Activated CD4-positive, alpha-beta T cell treated with anti-CD3 and anti-CD28 coated beads for 36 hours (primary cell): ENCODE results near the gene COA7. TPM values are rescaled to one million over a fixed set of nuclear protein-coding genes. Genes with fewer than 3 reads are reported as not detected.
A peak's percentile ranks its signal among the peaks of the same experiment; 100 is the strongest.

Experiments
- ATAC-seq: fragments of 200-7000 bp; cut with Tn5 transposase; one replicate; pipeline ENCODE4 v1.10.0; 2021; ENCODE audit warnings: mild to moderate bottlenecking, moderate library complexity
- CTCF ChIA-PET: fragments of 350-600 bp; sonication (Branson Sonifier 250); formaldehyde crosslinking; loops from one replicate; lab custom pipeline; 2021; ENCODE audit warnings: antibody characterized with exemption; lab: Charles Lee
- POLR2A ChIA-PET: fragments of 350-600 bp; sonication (Branson Sonifier 250); formaldehyde crosslinking; loops from one replicate; lab custom pipeline; 2021; ENCODE audit warnings: antibody characterized with exemption, inconsistent platforms; lab: Charles Lee
- DNase-seq: peaks from one replicate; pipeline ENCODE4 v3.0.0-alpha.2; 2020
- H3K27ac Mint-ChIP-seq: one replicate; pipeline ENCODE4 v1.8.0; 2021; ENCODE audit warnings: mixed read lengths
- H3K27me3 Mint-ChIP-seq: one replicate; pipeline ENCODE4 v1.8.0; 2021; ENCODE audit warnings: mixed read lengths
- H3K36me3 Mint-ChIP-seq: one replicate; pipeline ENCODE4 v1.8.0; 2021; ENCODE audit warnings: low read depth, mixed read lengths
- H3K4me1 Mint-ChIP-seq: one replicate; pipeline ENCODE4 v1.8.0; 2021; ENCODE audit warnings: mixed read lengths
- H3K4me3 Mint-ChIP-seq: one replicate; pipeline ENCODE4 v1.8.0; 2021; ENCODE audit warnings: mild to moderate bottlenecking, moderate library complexity, mixed read lengths
- H3K9me3 Mint-ChIP-seq: one replicate; pipeline ENCODE4 v1.8.0; 2021; ENCODE audit warnings: low read depth, mixed read lengths
- intact Hi-C, 2 experiments: fragments of 100-400 bp; cut with DNase I in 1 of 2; cut with micrococcal nuclease in 1 of 2; formaldehyde crosslinking; loops; one replicate each; pipeline versions ENCODE4 v1.14.2 to v1.15.1; 2022 to 2024; cut with DNase I, micrococcal nuclease
- total RNA-seq, 2 experiments: library from RNA; stranded (reverse); gene quantifications; one replicate each; pipeline ENCODE4 v1.2.3, GENCODE V29; 2021

The COA7 gene
- total RNA-seq, 2 experiments from 2014 or later: 11.0 to 17.2 TPM

DNA sequence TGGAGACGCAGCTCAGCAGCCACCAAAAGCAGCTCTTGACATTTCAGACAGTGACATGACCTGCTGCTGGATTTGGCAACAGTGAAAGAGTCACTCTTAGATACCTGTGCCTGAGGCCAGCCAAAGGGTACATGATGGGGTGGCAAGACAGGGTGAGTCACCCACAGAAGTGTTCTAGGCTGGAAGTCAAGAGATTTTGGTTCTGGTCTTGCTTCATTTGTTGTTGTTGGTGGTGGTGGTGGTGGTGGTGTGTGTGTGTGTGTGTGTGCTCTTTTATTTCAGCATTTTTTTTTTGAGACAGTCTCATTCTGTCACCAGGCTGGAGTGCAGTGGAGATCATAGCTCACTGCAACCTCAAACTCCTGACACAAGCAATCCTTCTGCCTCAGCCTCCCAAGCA, 39.4 kb downstream of the COA7 start:
- ChIA-PET POLR2A (interaction anchor here (0.7 to 1.0 kb wide), 2 partner anchors 20 to 905 kb away, joined by 3 to 4 read pairs; no protein-coding TSS in a partner anchor), CTCF (interaction anchor here (0.7 to 1.9 kb wide), 4 partner anchors 25 to 254 kb away, joined by 3 to 6 read pairs (median 4); no protein-coding TSS in a partner anchor)
- Mint-ChIP-seq H3K36me3 (peaks cover 13% of the 10 kb centered on the region), H3K27ac (peak overlapping the region; percentile 91), H3K9me3 (no peaks in the 10 kb centered on the region), H3K4me1 (peaks cover 21% of the 10 kb centered on the region), H3K27me3 (no peaks in the 10 kb centered on the region), H3K4me3 (no peak overlapping the region)
- intact Hi-C loops: loop anchor here (1.0 to 2.0 kb wide), 3 partner anchors 21 to 254 kb away; partner anchors contain the start of genes ORC1 (in 1 of the 2), PRPF38A (in 1 of the 2) and TUT4 (in 1 of the 2)
- DNase-seq (peak; percentile 62), ATAC-seq (peak; percentile 82)

DNA sequence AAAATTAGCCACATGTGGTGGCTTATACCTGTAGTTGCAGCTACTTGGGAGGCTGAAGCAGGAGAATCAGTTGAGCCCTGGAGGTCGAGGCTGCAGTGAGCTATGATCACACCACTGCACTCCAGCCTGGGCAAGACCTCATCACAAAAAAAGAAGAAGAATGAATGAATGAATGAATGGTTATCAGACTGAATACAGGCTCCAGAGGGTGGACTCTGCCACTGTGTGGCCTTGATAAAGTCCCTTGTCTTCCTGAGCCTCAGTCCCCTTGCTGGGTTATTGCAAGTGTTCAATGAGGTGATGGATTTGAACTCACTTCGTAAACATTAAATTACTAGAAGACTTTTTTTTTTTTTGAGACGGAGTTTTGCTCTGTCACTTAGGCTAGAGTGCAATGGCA, 40.4 kb downstream of the COA7 start:
- Mint-ChIP-seq H3K4me3 (no peak overlapping the region), H3K36me3 (peaks cover 15% of the 10 kb centered on the region), H3K27ac (no peak overlapping the region), H3K27me3 (no peaks in the 10 kb centered on the region), H3K4me1 (peaks cover 21% of the 10 kb centered on the region), H3K9me3 (no peaks in the 10 kb centered on the region)
- ChIA-PET CTCF (no interaction called here), POLR2A (no interaction called here)
- intact Hi-C loops: loop anchor here in 1 of 2 experiments (2.0 kb wide), 2 partner anchors 105 to 253 kb away; partner anchors contain the start of genes ORC1, PRPF38A and TUT4
- ATAC-seq (no peak), DNase-seq (no peak)

DNA sequence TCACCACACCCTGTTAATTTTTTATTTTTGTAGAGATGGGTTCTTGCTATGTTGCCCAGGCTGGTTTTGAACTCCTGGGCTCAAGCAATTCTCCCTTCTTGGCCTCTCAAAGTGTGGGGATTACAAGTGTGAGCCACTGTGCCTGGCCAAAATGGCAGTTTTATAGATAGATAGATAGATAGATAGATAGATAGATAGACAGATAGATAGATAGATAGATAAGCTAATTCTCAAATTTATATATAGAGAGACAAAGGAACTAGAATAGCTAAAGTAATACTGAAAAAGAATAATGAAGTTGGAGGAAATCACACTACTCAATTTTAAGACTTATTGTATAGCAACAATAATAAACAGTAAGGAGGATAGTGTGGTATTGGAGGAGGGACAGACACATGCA, 44.1 kb downstream of the COA7 start:
- no peak overlapping the region for H3K27ac Mint-ChIP-seq

DNA sequence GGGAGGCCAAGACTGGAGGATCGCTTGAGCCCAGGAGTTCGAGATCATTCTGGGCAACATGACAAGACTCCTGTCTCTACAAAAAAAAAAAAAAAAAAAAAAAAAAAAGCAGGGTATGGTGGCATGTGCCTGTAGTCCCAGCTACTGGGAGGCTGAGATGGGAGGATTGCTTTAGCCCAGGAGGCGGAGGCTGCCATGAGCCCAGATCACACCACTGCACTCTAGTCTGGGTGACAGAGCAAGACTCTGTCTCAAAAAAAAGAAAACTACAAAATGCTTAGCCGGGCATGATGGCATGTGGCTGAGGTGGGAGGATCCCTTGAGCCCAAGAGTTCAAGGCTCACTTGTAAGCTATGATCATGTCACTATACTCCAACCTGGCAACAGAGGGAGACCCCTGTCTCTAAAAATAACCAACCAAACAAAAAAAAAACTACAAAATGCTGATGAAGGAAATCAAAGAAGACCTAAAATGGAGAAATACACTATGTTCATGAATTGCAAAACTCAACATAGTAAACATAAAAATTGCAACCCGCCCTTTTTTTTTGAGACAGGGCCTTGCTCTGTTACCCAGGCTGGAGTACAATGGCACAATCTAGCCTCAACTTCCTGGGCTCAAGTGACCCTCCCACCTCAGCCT, 44.8 kb downstream of the COA7 start:
- intact Hi-C loops: no loop called here
- POLR2A ChIA-PET: interaction anchor here (0.6 kb wide), 1 partner anchor 10 kb away, joined by 3 read pairs; no protein-coding TSS in a partner anchor
- CTCF ChIA-PET: interaction anchor here (0.6 kb wide), 1 partner anchor 29 kb away, joined by 3 read pairs; no protein-coding TSS in a partner anchor
- Mint-ChIP-seq H3K4me1 (peaks cover 5% of the 10 kb centered on the region), H3K36me3 (peaks cover 12% of the 10 kb centered on the region), H3K27me3 (no peaks in the 10 kb centered on the region), H3K4me3 (no peak overlapping the region), H3K27ac (no peak overlapping the region), H3K9me3 (no peaks in the 10 kb centered on the region)
- DNase-seq (no peak), ATAC-seq (no peak)

More for the DNA sequence above, 44.1 kb downstream of the COA7 start:
- Mint-ChIP-seq H3K9me3 (no peaks in the 10 kb centered on the region), H3K36me3 (peaks cover 12% of the 10 kb centered on the region), H3K27me3 (no peaks in the 10 kb centered on the region), H3K4me1 (peaks cover 11% of the 10 kb centered on the region), H3K4me3 (no peak overlapping the region)
- DNase-seq (no peak), ATAC-seq (no peak)
- ChIA-PET CTCF (interaction anchor here (0.6 kb wide), 2 partner anchors 28 to 739 kb away, joined by 3 read pairs; no protein-coding TSS in a partner anchor), POLR2A (no interaction called here)
- intact Hi-C loops: no loop called here

DNA sequence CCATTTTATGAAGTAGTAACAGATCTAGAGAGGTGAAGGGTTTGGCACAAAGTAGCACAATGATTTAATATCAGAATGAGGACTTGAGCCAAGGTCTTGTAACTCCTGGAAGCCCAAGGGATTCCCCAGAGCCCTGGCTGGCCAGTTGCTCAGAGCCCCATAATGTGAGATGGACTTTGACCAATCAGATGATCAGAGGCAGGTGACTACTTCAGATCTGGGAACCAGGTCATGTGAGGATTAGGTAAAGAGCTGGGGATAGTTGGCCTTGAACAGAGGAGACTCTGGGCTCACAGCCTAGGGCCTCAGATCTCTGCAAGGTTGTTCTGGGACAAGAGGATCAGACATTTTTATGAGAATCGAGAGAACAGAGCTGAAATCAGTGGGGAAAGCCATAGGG, 46.2 kb downstream of the COA7 start:
- H3K9me3 Mint-ChIP-seq: no peaks in the 10 kb centered on the region
- H3K4me1 Mint-ChIP-seq: peaks cover 5% of the 10 kb centered on the region
- DNase-seq (no peak), ATAC-seq (no peak)
- ChIA-PET POLR2A (no interaction called here), CTCF (interaction anchor here (0.6 to 0.9 kb wide), 3 partner anchors 9 to 213 kb away, joined by 3 read pairs; partner anchors contain the start of gene SHISAL2A)
- H3K27me3 Mint-ChIP-seq: no peaks in the 10 kb centered on the region
- no peak overlapping the region for H3K4me3 Mint-ChIP-seq
- no peak overlapping the region for H3K27ac Mint-ChIP-seq
- intact Hi-C loops: no loop called here
- peaks cover 10% of the 10 kb centered on the region for H3K36me3 Mint-ChIP-seq

DNA sequence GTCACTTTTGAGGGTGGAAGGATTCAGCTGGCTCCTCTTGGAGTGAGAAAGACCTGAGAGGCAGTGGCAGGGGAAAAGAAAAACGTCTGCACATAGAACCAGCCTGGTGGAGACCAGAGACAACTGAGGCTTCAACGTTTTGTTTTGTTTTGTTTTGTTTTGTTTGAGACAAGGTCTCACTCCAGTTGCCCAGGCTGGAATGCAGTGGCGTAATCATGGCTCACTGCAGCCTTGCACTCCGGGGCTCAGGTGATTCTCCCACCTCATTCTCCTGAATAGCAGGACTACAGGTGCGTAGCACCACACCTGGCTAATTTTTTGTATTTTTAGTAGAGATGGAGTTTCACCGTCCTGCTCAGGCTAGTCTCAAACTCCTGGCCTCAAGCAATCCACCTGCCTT, 52.9 kb downstream of the COA7 start:
- H3K27ac Mint-ChIP-seq: no peak overlapping the region
- H3K36me3 Mint-ChIP-seq: peaks cover 8% of the 10 kb centered on the region
- ChIA-PET CTCF (no interaction called here), POLR2A (interaction anchor here (0.6 kb wide), 1 partner anchor 24 kb away, joined by 5 read pairs; no protein-coding TSS in a partner anchor)
- intact Hi-C loops: no loop called here
- H3K27me3 Mint-ChIP-seq: no peaks in the 10 kb centered on the region
- no peak for DNase-seq
- H3K9me3 Mint-ChIP-seq: no peaks in the 10 kb centered on the region
- H3K4me1 Mint-ChIP-seq: peaks cover 15% of the 10 kb centered on the region
- no peak for ATAC-seq
- H3K4me3 Mint-ChIP-seq: no peak overlapping the region

DNA sequence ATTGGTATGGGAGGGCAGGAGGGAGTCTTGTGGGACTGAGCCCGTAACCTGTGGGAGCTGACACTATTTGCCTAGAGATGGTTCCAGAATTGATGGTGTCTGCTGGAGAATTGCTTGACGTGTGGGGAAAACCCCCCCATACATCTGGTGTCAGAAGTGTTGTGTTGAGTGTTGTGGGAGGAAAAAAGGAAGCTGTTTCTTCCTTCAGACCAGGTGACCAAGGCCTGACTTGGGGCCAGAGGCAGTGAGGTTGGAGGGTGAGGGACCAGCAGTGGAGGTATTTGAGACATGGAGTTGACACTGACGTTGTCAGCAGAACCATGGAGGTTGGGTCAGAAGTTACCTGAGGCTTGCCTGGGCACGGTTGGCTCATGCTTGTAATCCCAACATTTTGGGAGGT, 56.8 kb downstream of the COA7 start:
- CTCF ChIA-PET: interaction anchor here (1.1 to 2.8 kb wide), 3 partner anchors 9 to 45 kb away, joined by 3 to 8 read pairs (median 4); no protein-coding TSS in a partner anchor
- peaks cover 46% of the 10 kb centered on the region for H3K4me1 Mint-ChIP-seq
- H3K27ac Mint-ChIP-seq: peak overlapping the region; percentile 77
- no peaks in the 10 kb centered on the region for H3K9me3 Mint-ChIP-seq
- H3K4me3 Mint-ChIP-seq: no peak overlapping the region
- H3K27me3 Mint-ChIP-seq: no peaks in the 10 kb centered on the region
- intact Hi-C loops: no loop called here
- H3K36me3 Mint-ChIP-seq: peaks cover 8% of the 10 kb centered on the region
- POLR2A ChIA-PET: no interaction called here
- DNase-seq: no peak
- no peak for ATAC-seq

DNA sequence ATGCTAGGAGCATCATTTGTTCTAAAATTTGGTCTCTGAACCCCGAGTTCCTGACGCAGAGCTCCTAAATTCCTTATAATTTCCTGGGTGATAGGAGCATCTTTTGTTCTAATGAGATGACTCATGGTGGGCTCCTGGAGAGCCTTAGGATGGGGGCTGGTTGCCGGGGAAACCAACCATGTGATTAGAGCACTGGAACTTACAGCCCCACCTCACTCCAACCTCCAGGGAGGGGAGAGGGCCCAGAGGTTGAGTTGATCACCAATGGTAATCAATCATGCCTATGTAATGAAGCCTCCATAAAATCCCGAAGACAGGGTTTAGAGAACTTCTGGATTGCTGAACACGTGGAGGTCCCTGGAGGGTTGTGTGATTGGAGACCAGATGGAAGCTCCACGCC, 57.5 kb downstream of the COA7 start:
- Mint-ChIP-seq H3K27ac (no peak overlapping the region), H3K27me3 (no peaks in the 10 kb centered on the region), H3K9me3 (no peaks in the 10 kb centered on the region), H3K4me3 (no peak overlapping the region), H3K4me1 (peaks cover 49% of the 10 kb centered on the region), H3K36me3 (peaks cover 8% of the 10 kb centered on the region)
- ChIA-PET POLR2A (no interaction called here), CTCF (interaction anchor here (0.7 to 2.8 kb wide), 4 partner anchors 26 to 428 kb away, joined by 3 to 8 read pairs (median 4); no protein-coding TSS in a partner anchor)
- no peak for ATAC-seq
- DNase-seq: no peak
- intact Hi-C loops: no loop called here

DNA sequence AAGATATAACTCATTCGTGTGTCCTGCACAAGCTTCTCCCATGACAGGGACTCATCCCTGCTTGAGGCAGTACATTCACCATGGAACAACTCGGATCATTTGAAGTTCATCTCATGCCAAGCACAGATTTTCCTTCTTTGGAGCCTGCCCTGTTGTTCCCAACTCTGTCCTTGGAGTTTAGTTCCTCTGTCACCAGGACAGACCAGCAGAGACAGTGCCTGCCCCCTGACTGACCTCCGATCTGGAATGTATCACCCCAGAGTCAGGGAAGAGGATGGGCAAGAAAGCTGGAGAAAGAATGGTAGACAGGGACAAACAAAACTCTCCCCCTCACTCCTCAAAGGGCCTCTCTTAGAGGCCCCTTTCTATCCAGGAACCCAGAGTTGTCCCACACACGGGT, 60.2 kb downstream of the COA7 start:
- Mint-ChIP-seq H3K4me1 (peaks cover 71% of the 10 kb centered on the region), H3K27ac (peak overlapping the region; percentile 97), H3K27me3 (no peaks in the 10 kb centered on the region), H3K9me3 (no peaks in the 10 kb centered on the region), H3K4me3 (peak overlapping the region; percentile 68), H3K36me3 (peaks cover 5% of the 10 kb centered on the region)
- DNase-seq (no peak), ATAC-seq (no peak)
- intact Hi-C loops: loop anchor here (1.0 to 10.0 kb wide), 10 partner anchors 21 to 581 kb away; partner anchors contain the start of genes GPX7 (in 2 of the 2), ORC1 (in 2 of the 2), PRPF38A (in 2 of the 2) and TUT4 (in 2 of the 2)
- POLR2A ChIA-PET: interaction anchor here (1.7 kb wide), 1 partner anchor 21 kb away, joined by 3 read pairs; no protein-coding TSS in a partner anchor
- CTCF ChIA-PET: interaction anchor here (0.7 to 1.6 kb wide), 5 partner anchors 28 to 240 kb away, joined by 3 to 4 read pairs (median 3); no protein-coding TSS in a partner anchor

DNA sequence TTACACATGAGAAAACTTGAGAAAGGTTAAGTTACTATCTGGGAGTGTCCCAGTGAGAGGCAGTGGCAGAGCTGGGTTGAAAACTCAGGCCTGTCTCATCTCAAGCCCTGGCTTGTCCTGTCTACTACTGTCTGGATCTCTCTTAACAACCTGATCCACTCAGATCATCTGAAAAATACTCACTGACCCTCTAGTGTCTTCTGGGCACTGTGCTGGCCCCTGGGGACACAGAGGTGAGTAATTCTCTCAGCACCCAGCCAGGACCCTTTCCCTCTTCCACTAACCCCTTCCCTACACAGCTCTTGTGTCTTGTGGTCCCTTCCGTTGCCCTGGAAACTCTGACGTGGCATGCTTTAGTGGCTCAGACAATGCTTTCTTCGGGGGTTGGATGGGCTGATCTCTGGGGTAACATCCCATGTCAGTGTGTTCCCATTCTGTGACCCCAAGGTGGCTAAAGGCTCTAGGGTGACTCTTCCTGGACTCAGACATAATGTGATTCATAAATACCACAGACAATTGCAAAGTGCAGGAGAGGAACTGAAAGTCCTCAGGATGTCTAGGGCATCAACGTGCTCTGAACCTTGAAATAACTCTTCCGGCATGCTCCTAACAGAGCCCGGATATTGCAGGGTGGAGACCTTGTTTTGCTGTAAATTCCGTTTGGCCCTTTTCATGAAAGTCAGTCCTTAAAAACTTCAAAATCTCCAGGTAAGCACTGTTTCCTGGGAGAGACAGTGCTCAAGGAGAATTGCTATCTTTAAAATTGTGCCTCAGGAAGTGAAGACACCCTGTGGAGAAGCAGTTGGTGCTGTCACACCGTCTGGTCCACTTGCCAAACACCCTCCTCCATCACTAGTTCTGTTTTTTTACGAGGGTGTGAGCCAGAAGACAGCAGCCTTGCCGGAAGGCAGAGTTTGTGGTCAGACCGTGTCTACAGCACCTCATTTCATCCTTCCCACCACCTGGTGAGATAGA, 61.1 kb downstream of the COA7 start:
- H3K27ac Mint-ChIP-seq: peak overlapping the region; percentile 97
- POLR2A ChIA-PET: no interaction called here
- H3K27me3 Mint-ChIP-seq: no peaks in the 10 kb centered on the region

More for the DNA sequence above, 61.1 kb downstream of the COA7 start:
- CTCF ChIA-PET: interaction anchor here (1.0 to 1.6 kb wide), 4 partner anchors 29 to 49 kb away, joined by 3 to 4 read pairs (median 4); no protein-coding TSS in a partner anchor
- intact Hi-C loops: loop anchor here (1.0 to 10.0 kb wide), 10 partner anchors 22 to 580 kb away; partner anchors contain the start of genes GPX7 (in 2 of the 2), ORC1 (in 2 of the 2), PRPF38A (in 2 of the 2) and TUT4 (in 2 of the 2)
- DNase-seq: peak; percentile 84
- Mint-ChIP-seq H3K4me1 (peaks cover 74% of the 10 kb centered on the region), H3K9me3 (no peaks in the 10 kb centered on the region), H3K4me3 (peak overlapping the region; percentile 68), H3K36me3 (peaks cover 2% of the 10 kb centered on the region)
- peak; percentile 62 for ATAC-seq
